Small intestine (tissue), 4 donors: ENCODE data around the gene C10orf105. TPM values are rescaled to one million over a fixed set of nuclear protein-coding genes. Genes with fewer than 3 reads are reported as not detected.

ENCODE experiments used
- polyA plus RNA-seq, 4 donors: library from polyadenylated mRNA; stranded (reverse) in 3 of 4; unstranded in 1 of 4; fragments of 200-250 nt in 3 of 4; fragments of 120-200 nt in 1 of 4; gene quantifications; one replicate each; pipeline versions ENCODE4 v1.2.1 to v1.2.3, GENCODE V29; 2013
- donor health status: healthy with polysubstance abuse.
- donor health status: Bipolar disorder and iron deficiency.
- donor health status: healthy.

The C10orf105 gene
- polyA plus RNA-seq, 4 donors, result 0.06 to 0.27 TPM; not detected in 2

Other genes with a start within 250 kb of the C10orf105 start
- gene VSIR, start 53.7 kb upstream of the C10orf105 start, polyA plus RNA-seq, result 10 to 100 TPM; 26.6 to 58.9 (median 52.1) TPM
- 100 to 1,000 TPM; 149 to 603 (median 311) TPM for gene PSAP, start 131.5 kb upstream of the C10orf105 start, polyA plus RNA-seq
- gene CHST3, start 244.6 kb upstream of the C10orf105 start, polyA plus RNA-seq, result 1 to 10 TPM in 2 of 4 donors, under 1 TPM in 2; 0.22 to 7.7 (median 2.5) TPM